ENCODE data around the gene PC. TPM values are rescaled to one million over a fixed set of nuclear protein-coding genes. Genes with fewer than 3 reads are reported as not detected.
A peak's percentile ranks its signal among the peaks of the same experiment; 100 is the strongest.

PC gene
- total and polyA plus RNA-seq, 9 of the 15 experiments (the other 6 are each of a cell fraction or from before 2014, with no cell fraction given), result 0.94 to 38.0 (median 8.7) TPM

DNA sequence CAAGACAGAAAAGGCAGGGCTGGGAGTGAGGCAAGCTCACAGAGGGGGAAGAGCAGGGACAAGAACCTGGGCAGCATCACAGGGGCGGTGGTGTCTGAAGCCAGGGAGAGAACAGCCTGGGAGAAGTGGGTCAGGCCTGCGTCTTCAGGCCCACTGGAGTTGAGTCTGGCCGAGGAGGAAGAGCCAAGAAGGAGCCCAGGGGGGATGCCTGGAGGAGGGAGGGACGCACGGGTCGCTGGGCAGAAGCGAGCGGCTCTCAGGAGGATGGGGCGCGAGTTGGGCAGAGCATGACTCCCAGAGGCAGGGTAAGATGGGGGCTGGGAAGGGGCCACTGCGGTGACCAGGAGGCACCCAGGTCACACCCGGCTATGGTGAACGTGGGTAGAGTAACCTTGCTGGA lies 82.8 kb downstream of the PC start:
- Histone ChIP-seq H3K4me1 (replicated peaks in 1 of 2; ENCODE audit: control insufficient read depth in 2 of 2, insufficient read depth in 2 of 2, low read length in 2 of 2) (peaks cover 2 to 41% of the 10 kb centered on the region in 2 experiments; a peak in 4 of 5 replicates), H3K9me3 (replicated peaks; ENCODE audit: control insufficient read depth, insufficient read depth, low read depth, low read length) (no peaks in the 10 kb centered on the region), H3K4me2 (ENCODE audit: insufficient read depth, low read length) (no peak overlapping the region), H3K36me3 (ENCODE audit: control insufficient read depth, insufficient read depth, low read length) (peaks cover 7% of the 10 kb centered on the region; the same call in 1 of the 3 replicates), H4K20me1 (replicated peaks; ENCODE audit: control insufficient read depth, insufficient read depth, low read length) (0 out of 2 replicates have a peak, but pooled peaks cover 3% of the 10 kb centered on the region), H3K9me1 (ENCODE audit: control insufficient read depth, insufficient read depth, low read length) (no peaks in the 10 kb centered on the region), H3K4me3 (no peak overlapping the region), H3K27me3 (ENCODE audit: control insufficient read depth in 2 of 2, insufficient read depth in 2 of 2, low read length in 2 of 2) (no peaks in the 10 kb centered on the region), H3K79me2 (ENCODE audit: control insufficient read depth, insufficient read depth, low read length) (no peaks in the 10 kb centered on the region), H3K27ac (ENCODE audit: extremely low read depth, low read depth, low read length) (no peak overlapping the region), H3K9ac (ENCODE audit: insufficient read depth in 1 of 2, low read depth in 2 of 2, low read length in 2 of 2) (peak overlapping the region in 1 of 2 experiments; percentile 36; a peak in 1 of 4 replicates), H2AFZ (ENCODE audit: low read depth, low read length) (no peak overlapping the region)
- ATAC-seq (no peak), FAIRE-seq (no peak), DNase-seq (ENCODE audit: extremely low read depth in 1 of 4, low spot score in 3 of 4) (no peak)
- POLR2A ChIA-PET, result no interaction called here
- WGBS (ENCODE audit: insufficient coverage, low coverage, missing lambda C conversion rate), result 77% methylated on average over 12 of the region's 13 CpGs
- CTCF ChIA-PET (ENCODE audit: low intra/inter-chr PET ratio), result no interaction called here
- intact Hi-C loops (cut with micrococcal nuclease), result no loop called here
- in situ Hi-C loops (cut with MboI), result no loop called here
- no peak for TF ChIP-seq SMAD3 (CRISPR knock-in tag; conservative IDR thresholded peaks at IDR 0.05)
- TF ChIP-seq RAD51 (IDR thresholded peaks at IDR 0.05; ENCODE audit: borderline replicate concordance, low read depth), result no peak
- TF ChIP-seq ZNF707 (CRISPR knock-in tag; conservative IDR thresholded peaks at IDR 0.05), result no peak
- no peak for TF ChIP-seq GTF2E2 (tag; IDR thresholded peaks at IDR 0.05)
- TF ChIP-seq RBM14 (IDR thresholded peaks at IDR 0.05; ENCODE audit: borderline replicate concordance, insufficient read depth, low read depth, low read length), result no peak
- no peak for TF ChIP-seq NR2C2 (CRISPR knock-in tag; IDR thresholded peaks at IDR 0.05)
- no peak for TF ChIP-seq NR2C2 (tag; IDR thresholded peaks at IDR 0.05)
- no peak for TF ChIP-seq BMI1 (IDR thresholded peaks at IDR 0.05; ENCODE audit: low read length)
- no peak for TF ChIP-seq TAF15 (IDR thresholded peaks at IDR 0.05; ENCODE audit: low read depth, low read length)
- no peak for TF ChIP-seq ZBED1 (IDR thresholded peaks at IDR 0.05)
- TF ChIP-seq POLR2G (IDR thresholded peaks at IDR 0.05; ENCODE audit: low read depth, low read length), result no peak
- TF ChIP-seq, protein P1, sequence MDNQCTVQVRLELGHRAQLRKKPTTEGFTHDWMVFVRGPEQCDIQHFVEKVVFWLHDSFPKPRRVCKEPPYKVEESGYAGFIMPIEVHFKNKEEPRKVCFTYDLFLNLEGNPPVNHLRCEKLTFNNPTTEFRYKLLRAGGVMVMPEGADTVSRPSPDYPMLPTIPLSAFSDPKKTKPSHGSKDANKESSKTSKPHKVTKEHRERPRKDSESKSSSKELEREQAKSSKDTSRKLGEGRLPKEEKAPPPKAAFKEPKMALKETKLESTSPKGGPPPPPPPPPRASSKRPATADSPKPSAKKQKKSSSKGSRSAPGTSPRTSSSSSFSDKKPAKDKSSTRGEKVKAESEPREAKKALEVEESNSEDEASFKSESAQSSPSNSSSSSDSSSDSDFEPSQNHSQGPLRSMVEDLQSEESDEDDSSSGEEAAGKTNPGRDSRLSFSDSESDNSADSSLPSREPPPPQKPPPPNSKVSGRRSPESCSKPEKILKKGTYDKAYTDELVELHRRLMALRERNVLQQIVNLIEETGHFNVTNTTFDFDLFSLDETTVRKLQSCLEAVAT (IDR thresholded peaks at IDR 0.05), result no peak
- no peak for TF ChIP-seq CHCHD3 (CRISPR knock-in tag; IDR thresholded peaks at IDR 0.05)
- TF ChIP-seq POLR2AphosphoS5 (IDR thresholded peaks at IDR 0.05; ENCODE audit: control insufficient read depth, insufficient read depth, low read depth, low read length), result no peak
- no TSS peak for BruUV-seq (replicated peaks)
